ENCODE measurements around the gene DGUOK. TPM values are rescaled to one million over a fixed set of nuclear protein-coding genes. Genes with fewer than 3 reads are reported as not detected.

The DGUOK gene
- total RNA-seq, 4 donors from 2014 or later = 10.2 to 25.2 (median 20.3) TPM

- Histone ChIP-seq H3K4me3 (peak overlapping the region; percentile 36 to 54 (median 43)), H3K4me1 (peaks cover 32% of the 10 kb centered on the region in 2 donors), H3K27me3 (no peaks in the 10 kb centered on the region), H3K9me3 (no peaks in the 10 kb centered on the region), H3K36me3 (no peaks in the 10 kb centered on the region), H3K27ac (no peak overlapping the region)
- in situ Hi-C loops (cut with MboI; ENCODE audit: low sequenced_read_pairs in 4 of 4) (no loop called here), intact Hi-C loops (cut with DNase I; ENCODE audit: low total_unique reads) (loop anchor here (10.0 kb wide), 1 partner anchor 157 kb away; the partner anchor contains the start of gene STAMBP)
- no peak for TF ChIP-seq CTCF (IDR thresholded peaks at IDR 0.05 in 4 of 5, conservative IDR thresholded peaks at IDR 0.05 in 1 of 5)
- TF ChIP-seq POLR2A (IDR thresholded peaks at IDR 0.05) = no peak
- no peak for ATAC-seq
- DNase-seq = no peak
Observed at GRCh38 chr2:73981081-73982001, 54.7 kb downstream of the DGUOK start.

- intact Hi-C loops (cut with DNase I; ENCODE audit: low total_unique reads) = loop anchor here (10.0 kb wide), 1 partner anchor 157 kb away; the partner anchor contains the start of gene STAMBP
- TF ChIP-seq POLR2A (IDR thresholded peaks at IDR 0.05) (no peak), CTCF (IDR thresholded peaks at IDR 0.05 in 4 of 5, conservative IDR thresholded peaks at IDR 0.05 in 1 of 5) (no peak)
- H3K27me3 ChIP-seq = no peaks in the 10 kb centered on the region
- H3K4me3 ChIP-seq = peak overlapping the region in 1 of 4 donors; percentile 43
- no peaks in the 10 kb centered on the region for H3K36me3 ChIP-seq
- H3K27ac ChIP-seq = no peak overlapping the region
- peak; percentile 6 to 37 for ATAC-seq
- no peaks in the 10 kb centered on the region for H3K9me3 ChIP-seq
- peak in 1 of 2 donors; percentile 42 for DNase-seq
- in situ Hi-C loops (cut with MboI; ENCODE audit: low sequenced_read_pairs in 4 of 4) = no loop called here
- peaks cover 34 to 40% of the 10 kb centered on the region in 2 donors for H3K4me1 ChIP-seq
Observed at GRCh38 chr2:73982140-73982617, 55.5 kb downstream of the DGUOK start.

GRCh38 chr2:73983322-73984202 lies 56.9 kb downstream of the DGUOK start:
- TF ChIP-seq POLR2A (IDR thresholded peaks at IDR 0.05) = no peak
- no peak for TF ChIP-seq CTCF (IDR thresholded peaks at IDR 0.05 in 4 of 5, conservative IDR thresholded peaks at IDR 0.05 in 1 of 5)
- H3K9me3 ChIP-seq = no peaks in the 10 kb centered on the region
- H3K36me3 ChIP-seq = no peaks in the 10 kb centered on the region
- H3K27me3 ChIP-seq = no peaks in the 10 kb centered on the region
- peaks cover 41 to 49% of the 10 kb centered on the region in 2 donors for H3K4me1 ChIP-seq
- intact Hi-C loops (cut with DNase I; ENCODE audit: low total_unique reads) = loop anchor here (2.0 to 10.0 kb wide), 2 partner anchors 57 to 159 kb away; partner anchors contain the start of genes DGUOK and STAMBP
- in situ Hi-C loops (cut with MboI; ENCODE audit: low sequenced_read_pairs in 4 of 4) = no loop called here
- peak overlapping the region; percentile 27 to 62 (median 41) for H3K27ac ChIP-seq
- DNase-seq = no peak
- peak overlapping the region; percentile 54 to 71 (median 64) for H3K4me3 ChIP-seq
- no peak for ATAC-seq

- in situ Hi-C loops (cut with MboI; ENCODE audit: low sequenced_read_pairs in 4 of 4) = no loop called here
- peak; percentile 64 to 74 for ATAC-seq
- intact Hi-C loops (cut with DNase I; ENCODE audit: low total_unique reads) = loop anchor here (2.0 to 10.0 kb wide), 2 partner anchors 58 to 160 kb away; partner anchors contain the start of genes DGUOK and STAMBP
- Histone ChIP-seq H3K4me3 (peak within 1 kb of the TSS; percentile 58 to 71 (median 65)), H3K27ac (peak within 1 kb of the TSS; percentile 27 to 62 (median 41)), H3K9me3 (no peaks in the 10 kb centered on the region), H3K4me1 (peaks cover 41 to 49% of the 10 kb centered on the region in 2 donors), H3K27me3 (no peaks in the 10 kb centered on the region), H3K36me3 (no peaks in the 10 kb centered on the region)
- TF ChIP-seq POLR2A (IDR thresholded peaks at IDR 0.05) (peak in 1 of 2 donors; percentile 51), CTCF (IDR thresholded peaks at IDR 0.05 in 4 of 5, conservative IDR thresholded peaks at IDR 0.05 in 1 of 5) (no peak)
- no peak for DNase-seq
Observed at GRCh38 chr2:73984203-73984921, 57.7 kb downstream of the DGUOK start, which contains the start of gene TET3. Gene TET3 (plus strand): TSS chr2:73984910. CDS start chr2:73986404, 1,494 bp downstream.
